ENCODE results near the gene PDHA1. TPM values are rescaled to one million over a fixed set of nuclear protein-coding genes. Genes with fewer than 3 reads are reported as not detected.
A peak's percentile ranks its signal among the peaks of the same experiment; 100 is the strongest.

PDHA1 gene
- total RNA-seq, 1 donor from 2014 or later: 74.1 TPM

- H3K36me3 ChIP-seq (ENCODE audit: control insufficient read depth in 3 of 3, insufficient read depth in 3 of 3, low read length in 3 of 3): peaks cover 14 to 25% (median 17%) of the 10 kb centered on the region in 3 donors
- H3K9me3 ChIP-seq (ENCODE audit: control insufficient read depth in 3 of 3, low read length in 3 of 3): no peaks in the 10 kb centered on the region
- H3K27me3 ChIP-seq (ENCODE audit: control insufficient read depth in 3 of 3, insufficient read depth in 3 of 3, low read length in 3 of 3): no peaks in the 10 kb centered on the region
- no peak overlapping the region for H3K27ac ChIP-seq (ENCODE audit: low read depth, low read length)
- H3K4me3 ChIP-seq (ENCODE audit: low read length in 3 of 3): no peak overlapping the region
- H3K9ac ChIP-seq (ENCODE audit: low read depth in 1 of 3, low read length in 3 of 3): peak overlapping the region in 1 of 3 donors; percentile 16
- H3K4me1 ChIP-seq (ENCODE audit: control insufficient read depth in 3 of 3, insufficient read depth in 3 of 3, low read length in 3 of 3): peaks cover 7 to 16% (median 7%) of the 10 kb centered on the region in 3 donors
Observed at GRCh38 chrX:19347916-19348315, 4.2 kb downstream of the PDHA1 start.

GRCh38 chrX:19349264-19349663 is 5.5 kb downstream of the PDHA1 start:
- Histone ChIP-seq H3K4me1 (ENCODE audit: control insufficient read depth in 3 of 3, insufficient read depth in 3 of 3, low read length in 3 of 3) (peaks cover 7 to 13% (median 7%) of the 10 kb centered on the region in 3 donors), H3K27ac (ENCODE audit: low read depth, low read length) (no peak overlapping the region), H3K27me3 (ENCODE audit: control insufficient read depth in 3 of 3, insufficient read depth in 3 of 3, low read length in 3 of 3) (no peaks in the 10 kb centered on the region), H3K9me3 (ENCODE audit: control insufficient read depth in 3 of 3, low read length in 3 of 3) (peaks cover 0 to 2% (median 0%) of the 10 kb centered on the region in 3 donors), H3K4me3 (ENCODE audit: low read length in 3 of 3) (no peak overlapping the region), H3K9ac (ENCODE audit: low read depth in 1 of 3, low read length in 3 of 3) (no peak overlapping the region), H3K36me3 (ENCODE audit: control insufficient read depth in 3 of 3, insufficient read depth in 3 of 3, low read length in 3 of 3) (peaks cover 20 to 35% (median 25%) of the 10 kb centered on the region in 3 donors)

GRCh38 chrX:19350941-19351384 is 7.2 kb downstream of the PDHA1 start:
- Histone ChIP-seq H3K9ac (ENCODE audit: low read depth in 1 of 3, low read length in 3 of 3) (no peak overlapping the region), H3K27me3 (ENCODE audit: control insufficient read depth in 3 of 3, insufficient read depth in 3 of 3, low read length in 3 of 3) (no peaks in the 10 kb centered on the region), H3K9me3 (ENCODE audit: control insufficient read depth in 3 of 3, low read length in 3 of 3) (peaks cover 0 to 2% (median 0%) of the 10 kb centered on the region in 3 donors), H3K27ac (ENCODE audit: low read depth, low read length) (no peak overlapping the region), H3K4me3 (ENCODE audit: low read length in 3 of 3) (no peak overlapping the region), H3K4me1 (ENCODE audit: control insufficient read depth in 3 of 3, insufficient read depth in 3 of 3, low read length in 3 of 3) (peaks cover 0 to 6% (median 2%) of the 10 kb centered on the region in 3 donors), H3K36me3 (ENCODE audit: control insufficient read depth in 3 of 3, insufficient read depth in 3 of 3, low read length in 3 of 3) (peaks cover 29 to 49% (median 33%) of the 10 kb centered on the region in 3 donors)

- no peaks in the 10 kb centered on the region for H3K4me1 ChIP-seq (ENCODE audit: control insufficient read depth in 3 of 3, insufficient read depth in 3 of 3, low read length in 3 of 3)
Observed at GRCh38 chrX:19354625-19355024, 10.9 kb downstream of the PDHA1 start.

GRCh38 chrX:19358521-19358920 is 14.8 kb downstream of the PDHA1 start:
- Histone ChIP-seq H3K27ac (ENCODE audit: low read depth, low read length) (no peak overlapping the region), H3K9me3 (ENCODE audit: control insufficient read depth in 3 of 3, low read length in 3 of 3) (no peaks in the 10 kb centered on the region), H3K4me1 (ENCODE audit: control insufficient read depth in 3 of 3, insufficient read depth in 3 of 3, low read length in 3 of 3) (no peaks in the 10 kb centered on the region), H3K27me3 (ENCODE audit: control insufficient read depth in 3 of 3, insufficient read depth in 3 of 3, low read length in 3 of 3) (no peaks in the 10 kb centered on the region), H3K9ac (ENCODE audit: low read depth in 1 of 3, low read length in 3 of 3) (no peak overlapping the region), H3K36me3 (ENCODE audit: control insufficient read depth in 3 of 3, insufficient read depth in 3 of 3, low read length in 3 of 3) (peaks cover 52 to 62% (median 56%) of the 10 kb centered on the region in 3 donors), H3K4me3 (ENCODE audit: low read length in 3 of 3) (no peak overlapping the region)

More at GRCh38 chrX:19354625-19355024, 10.9 kb downstream of the PDHA1 start:
- Histone ChIP-seq H3K36me3 (ENCODE audit: control insufficient read depth in 3 of 3, insufficient read depth in 3 of 3, low read length in 3 of 3) (peaks cover 59 to 76% (median 62%) of the 10 kb centered on the region in 3 donors), H3K9ac (ENCODE audit: low read depth in 1 of 3, low read length in 3 of 3) (no peak overlapping the region), H3K4me3 (ENCODE audit: low read length in 3 of 3) (no peak overlapping the region), H3K27me3 (ENCODE audit: control insufficient read depth in 3 of 3, insufficient read depth in 3 of 3, low read length in 3 of 3) (no peaks in the 10 kb centered on the region), H3K9me3 (ENCODE audit: control insufficient read depth in 3 of 3, low read length in 3 of 3) (peaks cover 0 to 2% (median 0%) of the 10 kb centered on the region in 3 donors), H3K27ac (ENCODE audit: low read depth, low read length) (no peak overlapping the region)

GRCh38 chrX:19360903-19361302 is 17.2 kb downstream of the PDHA1 start:
- no peaks in the 10 kb centered on the region for H3K4me1 ChIP-seq (ENCODE audit: control insufficient read depth in 3 of 3, insufficient read depth in 3 of 3, low read length in 3 of 3)
- H3K36me3 ChIP-seq (ENCODE audit: control insufficient read depth in 3 of 3, insufficient read depth in 3 of 3, low read length in 3 of 3): peaks cover 40 to 51% (median 49%) of the 10 kb centered on the region in 3 donors
- no peaks in the 10 kb centered on the region for H3K27me3 ChIP-seq (ENCODE audit: control insufficient read depth in 3 of 3, insufficient read depth in 3 of 3, low read length in 3 of 3)
- H3K9ac ChIP-seq (ENCODE audit: low read depth in 1 of 3, low read length in 3 of 3): no peak overlapping the region
- H3K4me3 ChIP-seq (ENCODE audit: low read length in 3 of 3): no peak overlapping the region
- H3K9me3 ChIP-seq (ENCODE audit: control insufficient read depth in 3 of 3, low read length in 3 of 3): no peaks in the 10 kb centered on the region
- no peak overlapping the region for H3K27ac ChIP-seq (ENCODE audit: low read depth, low read length)

GRCh38 chrX:19361701-19362100 is 18.0 kb downstream of the PDHA1 start:
- H3K9me3 ChIP-seq (ENCODE audit: control insufficient read depth in 3 of 3, low read length in 3 of 3): no peaks in the 10 kb centered on the region
- H3K27me3 ChIP-seq (ENCODE audit: control insufficient read depth in 3 of 3, insufficient read depth in 3 of 3, low read length in 3 of 3): no peaks in the 10 kb centered on the region
- peaks cover 34 to 43% (median 42%) of the 10 kb centered on the region in 3 donors for H3K36me3 ChIP-seq (ENCODE audit: control insufficient read depth in 3 of 3, insufficient read depth in 3 of 3, low read length in 3 of 3)
- no peak overlapping the region for H3K27ac ChIP-seq (ENCODE audit: low read depth, low read length)
- H3K9ac ChIP-seq (ENCODE audit: low read depth in 1 of 3, low read length in 3 of 3): no peak overlapping the region
- no peaks in the 10 kb centered on the region for H3K4me1 ChIP-seq (ENCODE audit: control insufficient read depth in 3 of 3, insufficient read depth in 3 of 3, low read length in 3 of 3)
- H3K4me3 ChIP-seq (ENCODE audit: low read length in 3 of 3): no peak overlapping the region

GRCh38 chrX:19368576-19368975 is 24.8 kb downstream of the PDHA1 start:
- Histone ChIP-seq H3K4me1 (ENCODE audit: control insufficient read depth in 3 of 3, insufficient read depth in 3 of 3, low read length in 3 of 3) (peaks cover 0 to 9% (median 6%) of the 10 kb centered on the region in 3 donors), H3K9me3 (ENCODE audit: control insufficient read depth in 3 of 3, low read length in 3 of 3) (no peaks in the 10 kb centered on the region), H3K36me3 (ENCODE audit: control insufficient read depth in 3 of 3, insufficient read depth in 3 of 3, low read length in 3 of 3) (peaks cover 0 to 4% (median 2%) of the 10 kb centered on the region in 3 donors), H3K27ac (ENCODE audit: low read depth, low read length) (no peak overlapping the region), H3K9ac (ENCODE audit: low read depth in 1 of 3, low read length in 3 of 3) (no peak overlapping the region), H3K4me3 (ENCODE audit: low read length in 3 of 3) (no peak overlapping the region), H3K27me3 (ENCODE audit: control insufficient read depth in 3 of 3, insufficient read depth in 3 of 3, low read length in 3 of 3) (no peaks in the 10 kb centered on the region)

- Histone ChIP-seq H3K9ac (ENCODE audit: low read depth in 1 of 3, low read length in 3 of 3) (no peak overlapping the region), H3K9me3 (ENCODE audit: control insufficient read depth in 3 of 3, low read length in 3 of 3) (no peaks in the 10 kb centered on the region), H3K4me3 (ENCODE audit: low read length in 3 of 3) (no peak overlapping the region), H3K27me3 (ENCODE audit: control insufficient read depth in 3 of 3, insufficient read depth in 3 of 3, low read length in 3 of 3) (no peaks in the 10 kb centered on the region), H3K36me3 (ENCODE audit: control insufficient read depth in 3 of 3, insufficient read depth in 3 of 3, low read length in 3 of 3) (no peaks in the 10 kb centered on the region), H3K4me1 (ENCODE audit: control insufficient read depth in 3 of 3, insufficient read depth in 3 of 3, low read length in 3 of 3) (peaks cover 0 to 10% (median 6%) of the 10 kb centered on the region in 3 donors), H3K27ac (ENCODE audit: low read depth, low read length) (no peak overlapping the region)
Observed at GRCh38 chrX:19370061-19370460, 26.3 kb downstream of the PDHA1 start.

GRCh38 chrX:19372170-19372546 is 28.4 kb downstream of the PDHA1 start:
- Histone ChIP-seq H3K4me3 (ENCODE audit: low read length in 3 of 3) (peak overlapping the region; percentile 60 to 67 (median 66)), H3K9me3 (ENCODE audit: control insufficient read depth in 3 of 3, low read length in 3 of 3) (no peaks in the 10 kb centered on the region), H3K9ac (ENCODE audit: low read depth in 1 of 3, low read length in 3 of 3) (peak overlapping the region in 2 of 3 donors; percentile 33 to 54), H3K27ac (ENCODE audit: low read depth, low read length) (no peak overlapping the region), H3K4me1 (ENCODE audit: control insufficient read depth in 3 of 3, insufficient read depth in 3 of 3, low read length in 3 of 3) (peaks cover 0 to 10% (median 6%) of the 10 kb centered on the region in 3 donors), H3K27me3 (ENCODE audit: control insufficient read depth in 3 of 3, insufficient read depth in 3 of 3, low read length in 3 of 3) (no peaks in the 10 kb centered on the region), H3K36me3 (ENCODE audit: control insufficient read depth in 3 of 3, insufficient read depth in 3 of 3, low read length in 3 of 3) (no peaks in the 10 kb centered on the region)

Data from skeletal muscle tissue (tissue), 4 donors.